ENCODE data around the gene MGAT4C. TPM values are rescaled to one million over a fixed set of nuclear protein-coding genes. Genes with fewer than 3 reads are reported as not detected.

The MGAT4C gene
- total RNA-seq, 2 donors from 2014 or later, result 0.14 to 0.28 TPM

DNA sequence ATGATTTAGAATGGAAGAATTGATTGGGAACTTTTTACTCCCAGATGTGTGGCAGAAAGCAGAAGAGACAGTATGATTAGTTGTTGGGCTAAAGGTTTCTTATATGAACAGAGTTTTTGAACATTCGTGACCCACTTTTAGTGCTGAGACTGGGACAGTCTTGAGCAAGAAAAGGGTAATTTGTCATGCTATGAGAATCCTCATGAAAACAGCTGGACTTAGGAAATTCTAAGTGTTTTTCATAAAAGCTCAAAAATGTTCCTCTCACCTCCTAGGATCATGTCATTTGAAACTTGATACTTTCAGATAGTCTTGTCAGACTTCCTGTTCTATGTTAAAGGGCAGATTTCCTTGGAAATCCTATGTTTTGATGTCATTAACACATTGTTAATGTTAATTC is 86.1 kb downstream of the MGAT4C start:
- no peak overlapping the region for H3K27ac ChIP-seq
- no peaks in the 10 kb centered on the region for H3K4me1 ChIP-seq (ENCODE audit: control insufficient read depth in 1 of 2, low read depth in 2 of 2)
- ATAC-seq (ENCODE audit: insufficient number of reproducible peaks, low FRiP score, low read depth) (no peak), DNase-seq (ENCODE audit: low spot score) (no peak)
- H3K9me3 ChIP-seq, result no peaks in the 10 kb centered on the region
- TF ChIP-seq, protein P1, sequence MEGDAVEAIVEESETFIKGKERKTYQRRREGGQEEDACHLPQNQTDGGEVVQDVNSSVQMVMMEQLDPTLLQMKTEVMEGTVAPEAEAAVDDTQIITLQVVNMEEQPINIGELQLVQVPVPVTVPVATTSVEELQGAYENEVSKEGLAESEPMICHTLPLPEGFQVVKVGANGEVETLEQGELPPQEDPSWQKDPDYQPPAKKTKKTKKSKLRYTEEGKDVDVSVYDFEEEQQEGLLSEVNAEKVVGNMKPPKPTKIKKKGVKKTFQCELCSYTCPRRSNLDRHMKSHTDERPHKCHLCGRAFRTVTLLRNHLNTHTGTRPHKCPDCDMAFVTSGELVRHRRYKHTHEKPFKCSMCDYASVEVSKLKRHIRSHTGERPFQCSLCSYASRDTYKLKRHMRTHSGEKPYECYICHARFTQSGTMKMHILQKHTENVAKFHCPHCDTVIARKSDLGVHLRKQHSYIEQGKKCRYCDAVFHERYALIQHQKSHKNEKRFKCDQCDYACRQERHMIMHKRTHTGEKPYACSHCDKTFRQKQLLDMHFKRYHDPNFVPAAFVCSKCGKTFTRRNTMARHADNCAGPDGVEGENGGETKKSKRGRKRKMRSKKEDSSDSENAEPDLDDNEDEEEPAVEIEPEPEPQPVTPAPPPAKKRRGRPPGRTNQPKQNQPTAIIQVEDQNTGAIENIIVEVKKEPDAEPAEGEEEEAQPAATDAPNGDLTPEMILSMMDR (IDR thresholded peaks at IDR 0.05), result no peak
- no peaks in the 10 kb centered on the region for H3K36me3 ChIP-seq
- H3K27me3 ChIP-seq (replicated peaks; ENCODE audit: insufficient read depth), result no peaks in the 10 kb centered on the region
- H3K4me3 ChIP-seq, result no peak overlapping the region

DNA sequence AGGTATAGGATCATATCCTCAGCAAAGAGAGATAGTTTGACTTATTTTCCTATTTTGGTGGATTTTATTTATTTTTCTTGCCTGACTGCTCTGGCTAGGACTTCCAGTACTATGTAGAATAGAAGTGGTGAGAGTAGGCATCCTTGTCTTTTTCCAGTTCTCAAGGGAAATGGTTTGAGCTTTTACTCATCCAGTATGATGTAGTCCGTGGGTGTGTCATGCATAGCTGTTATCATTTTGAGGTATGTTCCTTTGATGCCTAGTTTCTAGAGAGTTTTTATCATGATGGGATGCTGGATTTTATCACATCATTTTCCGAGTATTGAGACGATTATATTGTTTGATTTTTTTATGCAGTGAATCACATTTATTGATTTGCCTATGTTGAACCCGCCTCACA is 97.2 kb downstream of the MGAT4C start:
- Histone ChIP-seq H3K27me3 (replicated peaks; ENCODE audit: insufficient read depth) (no peaks in the 10 kb centered on the region), H3K4me3 (no peak overlapping the region), H3K9me3 (no peaks in the 10 kb centered on the region), H3K27ac (no peak overlapping the region), H3K36me3 (no peaks in the 10 kb centered on the region), H3K4me1 (ENCODE audit: control insufficient read depth in 1 of 2, low read depth in 2 of 2) (no peaks in the 10 kb centered on the region)
- ATAC-seq (ENCODE audit: insufficient number of reproducible peaks, low FRiP score, low read depth) (no peak), DNase-seq (ENCODE audit: low spot score) (no peak)
- TF ChIP-seq, protein P1 (IDR thresholded peaks at IDR 0.05), result no peak

DNA sequence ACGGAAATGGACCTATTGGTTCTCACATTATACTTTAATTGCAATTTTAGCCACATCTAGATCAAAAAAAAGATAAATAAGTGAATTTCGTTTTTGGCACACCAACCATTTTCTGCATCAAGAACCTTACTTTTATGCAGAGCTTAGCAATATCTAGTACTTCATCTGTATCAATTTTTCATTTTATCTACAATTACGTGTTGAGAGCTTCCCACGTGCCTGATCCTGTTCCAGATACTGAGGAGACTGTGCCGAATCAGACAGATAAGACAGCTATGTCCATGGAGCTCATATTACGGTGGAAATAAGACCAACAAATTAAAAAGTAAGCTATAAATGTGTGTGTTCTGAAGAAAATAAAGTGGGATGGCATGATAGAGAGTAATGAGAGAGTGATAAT is 101.6 kb downstream of the MGAT4C start:
- no peaks in the 10 kb centered on the region for H3K36me3 ChIP-seq
- ATAC-seq (ENCODE audit: insufficient number of reproducible peaks, low FRiP score, low read depth) (no peak), DNase-seq (ENCODE audit: low spot score) (no peak)
- no peaks in the 10 kb centered on the region for H3K27me3 ChIP-seq (replicated peaks; ENCODE audit: insufficient read depth)
- no peak overlapping the region for H3K4me3 ChIP-seq
- H3K9me3 ChIP-seq, result no peaks in the 10 kb centered on the region
- TF ChIP-seq, protein P1 (IDR thresholded peaks at IDR 0.05), result no peak
- H3K27ac ChIP-seq, result no peak overlapping the region
- H3K4me1 ChIP-seq (ENCODE audit: control insufficient read depth in 1 of 2, low read depth in 2 of 2), result no peaks in the 10 kb centered on the region

DNA sequence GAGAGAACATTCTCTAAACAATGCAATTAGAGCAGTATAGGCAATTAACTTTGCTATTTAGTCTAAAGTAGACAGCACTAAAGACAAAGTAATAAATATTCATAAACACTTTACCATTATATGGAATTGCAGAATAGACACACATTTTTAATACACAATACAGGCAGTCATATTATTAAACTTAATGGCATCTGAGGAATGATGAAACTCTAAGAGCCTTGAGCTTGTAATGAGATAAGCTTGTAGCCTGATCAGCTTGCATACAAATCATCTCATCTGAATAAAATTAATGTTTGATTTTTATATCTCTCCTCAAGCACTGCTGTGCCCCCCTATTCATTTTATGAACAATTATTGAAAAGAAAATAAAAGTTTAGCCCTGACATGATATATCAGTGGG is 107.6 kb downstream of the MGAT4C start:
- H3K4me1 ChIP-seq (ENCODE audit: control insufficient read depth in 1 of 2, low read depth in 2 of 2), result no peaks in the 10 kb centered on the region
- H3K9me3 ChIP-seq, result no peaks in the 10 kb centered on the region
- no peak overlapping the region for H3K27ac ChIP-seq
- ATAC-seq (ENCODE audit: insufficient number of reproducible peaks, low FRiP score, low read depth), result no peak
- no peaks in the 10 kb centered on the region for H3K36me3 ChIP-seq
- no peak for DNase-seq (ENCODE audit: low spot score)
- TF ChIP-seq, protein P1 (IDR thresholded peaks at IDR 0.05), result no peak
- H3K27me3 ChIP-seq (replicated peaks; ENCODE audit: insufficient read depth), result no peaks in the 10 kb centered on the region
- no peak overlapping the region for H3K4me3 ChIP-seq

DNA sequence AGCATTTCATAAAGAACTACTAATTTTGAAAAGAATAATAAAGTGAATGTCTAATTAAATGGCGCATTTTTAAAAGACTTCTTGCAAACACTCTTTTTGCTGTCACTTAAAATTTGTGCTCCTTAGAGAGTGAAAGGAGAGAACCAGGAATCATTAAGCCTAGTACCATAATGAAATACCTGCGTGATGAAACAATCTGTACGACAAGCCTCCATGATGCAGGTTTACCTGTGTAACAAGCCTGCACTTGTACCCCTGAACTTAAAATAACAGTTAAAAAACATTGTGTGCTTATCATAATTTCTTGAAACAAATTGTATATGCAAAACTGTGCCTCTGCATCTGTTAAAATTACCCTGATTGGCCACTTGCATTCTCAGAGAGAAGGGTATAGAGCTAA is 108.1 kb downstream of the MGAT4C start:
- Histone ChIP-seq H3K36me3 (no peaks in the 10 kb centered on the region), H3K27ac (no peak overlapping the region), H3K27me3 (replicated peaks; ENCODE audit: insufficient read depth) (no peaks in the 10 kb centered on the region), H3K4me3 (no peak overlapping the region), H3K4me1 (ENCODE audit: control insufficient read depth in 1 of 2, low read depth in 2 of 2) (no peaks in the 10 kb centered on the region), H3K9me3 (no peaks in the 10 kb centered on the region)
- DNase-seq (ENCODE audit: low spot score) (no peak), ATAC-seq (ENCODE audit: insufficient number of reproducible peaks, low FRiP score, low read depth) (no peak)
- TF ChIP-seq, protein P1 (IDR thresholded peaks at IDR 0.05), result no peak
